Measurements from ENCODE around the gene MLEC. TPM values are rescaled to one million over a fixed set of nuclear protein-coding genes. Genes with fewer than 3 reads are reported as not detected.

The MLEC gene
- total RNA-seq, 1 experiment from 2014 or later, result 181 TPM

DNA sequence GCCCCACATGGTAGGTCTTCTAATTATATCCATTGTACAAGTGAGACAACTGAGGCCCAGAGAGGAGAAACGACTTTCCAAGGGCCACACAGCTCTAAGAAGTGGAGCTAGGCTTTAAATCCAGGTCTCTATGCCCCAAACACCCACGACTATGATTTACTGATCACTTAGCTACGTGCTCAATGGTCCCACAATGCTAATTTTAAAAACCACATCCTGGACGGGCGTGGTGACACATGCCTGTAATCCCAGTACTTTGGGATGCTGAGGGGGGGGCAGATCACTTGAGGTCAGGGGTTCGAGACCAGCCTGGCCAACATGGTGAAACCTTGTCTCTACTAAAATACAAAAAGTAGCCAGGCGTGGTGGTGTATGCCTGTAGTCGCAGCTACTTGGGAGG is 8.4 kb upstream of the MLEC start:
- H2BK15ac ChIP-seq (ENCODE audit: low read depth, low read length), result no peak overlapping the region
- WGBS (ENCODE audit: extremely low coverage, insufficient read length, low lambda C conversion rate), result no CpG with 5 or more reads among the region's 8 CpGs

More for the DNA sequence above, 8.4 kb upstream of the MLEC start:
- no peak overlapping the region for H3K18ac ChIP-seq (ENCODE audit: insufficient read length, low read depth, low read length)
- Mint-ChIP-seq H3K9me3 (no peaks in the 10 kb centered on the region), H3K27me3 (ENCODE audit: low read depth) (no peaks in the 10 kb centered on the region), H3K27ac (peak overlapping the region in 1 of 3 experiments; percentile 57; a peak in 2 of 7 replicates), H3K36me3 (ENCODE audit: insufficient read depth in 1 of 3, low read depth in 3 of 3) (no peaks in the 10 kb centered on the region; a peak in 1 of 7 replicates), H3K4me3 (no peak overlapping the region), H3K4me1 (peaks cover 3 to 4% of the 10 kb centered on the region in 2 experiments; a peak in 3 of 4 replicates)
- DNase-seq, result no peak
- H4K91ac ChIP-seq (ENCODE audit: insufficient read length, low read depth, low read length), result no peak overlapping the region
- no peak overlapping the region for H2AFZ ChIP-seq (ENCODE audit: low read length)
- no peak overlapping the region for H3K27ac ChIP-seq (ENCODE audit: insufficient read length, low read depth, low read length)
- H3K4me2 ChIP-seq (ENCODE audit: insufficient read depth, insufficient read length, low read length), result no peak overlapping the region
- H3K9me3 ChIP-seq (ENCODE audit: control insufficient read depth, low read depth, low read length), result no peaks in the 10 kb centered on the region
- no peaks in the 10 kb centered on the region for H3K79me2 ChIP-seq (ENCODE audit: insufficient read depth, low read length)
- no peak overlapping the region for H3K23ac ChIP-seq (ENCODE audit: insufficient read length, low read depth, low read length)
- H3K9ac ChIP-seq (ENCODE audit: extremely low read depth, insufficient read length, low read length), result no peak overlapping the region
- H4K8ac ChIP-seq (replicated peaks; ENCODE audit: insufficient read length, low read depth, low read length), result no peak overlapping the region
- no peaks in the 10 kb centered on the region for H3K23me2 ChIP-seq (ENCODE audit: insufficient read length, low read depth, low read length, poor library complexity, severe bottlenecking)
- TF ChIP-seq, protein P1, sequence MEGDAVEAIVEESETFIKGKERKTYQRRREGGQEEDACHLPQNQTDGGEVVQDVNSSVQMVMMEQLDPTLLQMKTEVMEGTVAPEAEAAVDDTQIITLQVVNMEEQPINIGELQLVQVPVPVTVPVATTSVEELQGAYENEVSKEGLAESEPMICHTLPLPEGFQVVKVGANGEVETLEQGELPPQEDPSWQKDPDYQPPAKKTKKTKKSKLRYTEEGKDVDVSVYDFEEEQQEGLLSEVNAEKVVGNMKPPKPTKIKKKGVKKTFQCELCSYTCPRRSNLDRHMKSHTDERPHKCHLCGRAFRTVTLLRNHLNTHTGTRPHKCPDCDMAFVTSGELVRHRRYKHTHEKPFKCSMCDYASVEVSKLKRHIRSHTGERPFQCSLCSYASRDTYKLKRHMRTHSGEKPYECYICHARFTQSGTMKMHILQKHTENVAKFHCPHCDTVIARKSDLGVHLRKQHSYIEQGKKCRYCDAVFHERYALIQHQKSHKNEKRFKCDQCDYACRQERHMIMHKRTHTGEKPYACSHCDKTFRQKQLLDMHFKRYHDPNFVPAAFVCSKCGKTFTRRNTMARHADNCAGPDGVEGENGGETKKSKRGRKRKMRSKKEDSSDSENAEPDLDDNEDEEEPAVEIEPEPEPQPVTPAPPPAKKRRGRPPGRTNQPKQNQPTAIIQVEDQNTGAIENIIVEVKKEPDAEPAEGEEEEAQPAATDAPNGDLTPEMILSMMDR (conservative IDR thresholded peaks at IDR 0.05), result no peak
- no peaks in the 10 kb centered on the region for H4K20me1 ChIP-seq (ENCODE audit: control insufficient read depth, insufficient read depth, insufficient read length)
- H2BK20ac ChIP-seq (ENCODE audit: low read depth, low read length, poor library complexity, severe bottlenecking), result no peak overlapping the region
- no peak overlapping the region for H3K14ac ChIP-seq (ENCODE audit: insufficient read depth, low read length)
- no peak overlapping the region for H2BK12ac ChIP-seq (ENCODE audit: insufficient read length, low read depth, low read length)
- no peaks in the 10 kb centered on the region for H3K27me3 ChIP-seq (ENCODE audit: insufficient read depth, low read length)
- H3K79me1 ChIP-seq (ENCODE audit: insufficient read depth, low read depth, low read length, poor library complexity, severe bottlenecking), result no peaks in the 10 kb centered on the region
- no peak overlapping the region for H2AK5ac ChIP-seq (ENCODE audit: insufficient read length, low read length)
- no peak overlapping the region for H4K5ac ChIP-seq (ENCODE audit: insufficient read length, low read depth, low read length)
- no peak overlapping the region for H3T11ph ChIP-seq (ENCODE audit: low read length)
- no peaks in the 10 kb centered on the region for H3K4me1 ChIP-seq (ENCODE audit: insufficient read depth, low read length)
- no peak overlapping the region for H3K4ac ChIP-seq (ENCODE audit: low read depth, low read length)
- no peak overlapping the region for H2BK5ac ChIP-seq (ENCODE audit: insufficient read length, low read length)
- no peak overlapping the region for H3K56ac ChIP-seq (ENCODE audit: insufficient read length, low read depth, low read length)
- no peak overlapping the region for H2BK120ac ChIP-seq (ENCODE audit: low read depth, low read length, poor library complexity, severe bottlenecking)
